ENCODE measurements around the gene VGF.

Gene VGF

DNA sequence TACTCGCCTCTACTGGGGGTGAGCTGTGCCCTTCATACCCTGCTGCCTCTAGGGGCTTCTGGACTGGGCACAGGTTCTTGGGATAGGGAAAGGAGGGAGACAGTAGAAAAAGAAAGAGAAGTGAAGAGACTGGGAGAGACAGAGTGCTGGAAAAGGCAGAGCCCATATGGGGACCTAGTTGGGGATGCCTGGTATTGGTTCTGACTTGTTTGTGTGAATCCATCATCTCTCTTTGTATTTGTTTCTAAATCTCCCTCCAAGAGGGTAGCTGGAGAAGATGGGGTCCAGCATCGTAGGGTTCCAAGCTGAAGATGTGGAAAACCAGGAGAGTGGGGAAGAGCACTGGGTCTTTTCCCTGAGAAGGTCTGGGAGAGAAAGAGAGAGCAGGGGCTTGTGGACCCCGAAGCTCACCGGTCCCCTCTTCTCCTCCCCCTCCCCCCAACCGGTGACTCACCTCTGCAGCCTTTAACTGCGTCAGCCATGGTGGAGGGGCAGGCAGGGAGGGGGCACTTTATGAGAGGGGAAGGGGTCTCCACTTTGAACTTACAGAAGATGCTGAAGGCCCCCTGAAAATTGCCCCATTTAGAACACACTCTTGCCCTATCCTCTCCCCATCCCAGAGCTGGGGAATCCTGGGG is 3.2 kb upstream of the VGF start:
- peaks cover 25% of the 10 kb centered on the region for H3K4me1 ChIP-seq (ENCODE audit: insufficient read depth, insufficient read length)
- H3K4me3 ChIP-seq (ENCODE audit: insufficient read length, low read depth): no peak overlapping the region
- H3K27me3 ChIP-seq (ENCODE audit: insufficient read depth, insufficient read length): peaks cover 72% of the 10 kb centered on the region
- TF ChIP-seq SUZ12 (IDR thresholded peaks at IDR 0.05; ENCODE audit: extremely low read depth, insufficient read depth, insufficient read length): no peak
- no peak for TF ChIP-seq YY1 (IDR thresholded peaks at IDR 0.05; ENCODE audit: insufficient read depth, insufficient read length)
- TF ChIP-seq ZNF274 (IDR thresholded peaks at IDR 0.05; ENCODE audit: low read depth, low read length): no peak
- peak overlapping the region; percentile 11 for H3K9ac ChIP-seq (ENCODE audit: insufficient read length, low read depth)
- no peaks in the 10 kb centered on the region for H3K36me3 ChIP-seq (ENCODE audit: insufficient read depth, insufficient read length, low read length)
- H3K9me3 ChIP-seq (ENCODE audit: insufficient read depth, low read length): no peaks in the 10 kb centered on the region
- DNase-seq (ENCODE audit: low read depth, low spot score): no peak

DNA sequence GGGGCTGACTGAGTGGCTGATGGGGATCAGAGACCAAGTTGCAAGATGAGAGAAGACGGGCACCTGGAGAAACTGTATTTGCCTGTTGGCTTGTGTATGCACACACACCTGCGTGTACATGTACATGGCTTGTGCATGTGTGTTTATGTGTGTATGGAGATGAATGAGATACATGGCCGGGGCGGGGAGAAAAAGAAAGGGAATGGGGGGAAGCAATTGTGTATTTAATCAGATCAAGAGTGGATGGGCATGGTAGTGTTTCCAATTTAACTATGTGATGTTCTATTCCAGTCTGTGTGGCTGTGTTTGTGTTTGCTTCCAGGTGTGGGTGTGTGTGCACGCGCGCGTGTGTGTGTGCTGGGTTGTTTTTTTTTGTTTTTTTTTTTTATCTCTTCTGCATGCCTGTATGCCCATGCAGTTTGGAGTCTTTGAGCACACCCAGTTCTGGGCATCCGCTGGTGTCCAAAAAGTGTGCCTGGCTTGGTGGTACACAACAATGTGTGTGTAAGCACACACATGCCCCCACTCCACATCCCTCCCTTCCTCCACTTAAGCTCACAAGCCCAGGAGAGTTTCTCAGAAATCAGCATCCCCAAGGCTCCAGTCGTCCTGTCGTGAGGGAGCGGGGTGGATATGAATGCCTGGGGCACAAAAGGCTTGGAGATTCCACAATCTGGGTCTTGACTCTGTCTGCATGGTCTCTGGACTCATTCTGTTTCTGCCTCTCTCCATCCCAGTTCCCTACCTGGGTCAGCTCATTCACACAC is 2.5 kb upstream of the VGF start:
- Histone ChIP-seq H3K9ac (ENCODE audit: insufficient read length, low read depth) (peak overlapping the region; percentile 11), H3K27me3 (ENCODE audit: insufficient read depth, insufficient read length) (peaks cover 65% of the 10 kb centered on the region), H3K4me1 (ENCODE audit: insufficient read depth, insufficient read length) (peaks cover 23% of the 10 kb centered on the region), H3K4me3 (ENCODE audit: insufficient read length, low read depth) (peak overlapping the region; percentile 32), H3K36me3 (ENCODE audit: insufficient read depth, insufficient read length, low read length) (no peaks in the 10 kb centered on the region), H3K9me3 (ENCODE audit: insufficient read depth, low read length) (no peaks in the 10 kb centered on the region)
- TF ChIP-seq SUZ12 (IDR thresholded peaks at IDR 0.05; ENCODE audit: extremely low read depth, insufficient read depth, insufficient read length) (no peak), YY1 (IDR thresholded peaks at IDR 0.05; ENCODE audit: insufficient read depth, insufficient read length) (no peak), ZNF274 (IDR thresholded peaks at IDR 0.05; ENCODE audit: low read depth, low read length) (no peak)
- DNase-seq (ENCODE audit: low read depth, low spot score): no peak

DNA sequence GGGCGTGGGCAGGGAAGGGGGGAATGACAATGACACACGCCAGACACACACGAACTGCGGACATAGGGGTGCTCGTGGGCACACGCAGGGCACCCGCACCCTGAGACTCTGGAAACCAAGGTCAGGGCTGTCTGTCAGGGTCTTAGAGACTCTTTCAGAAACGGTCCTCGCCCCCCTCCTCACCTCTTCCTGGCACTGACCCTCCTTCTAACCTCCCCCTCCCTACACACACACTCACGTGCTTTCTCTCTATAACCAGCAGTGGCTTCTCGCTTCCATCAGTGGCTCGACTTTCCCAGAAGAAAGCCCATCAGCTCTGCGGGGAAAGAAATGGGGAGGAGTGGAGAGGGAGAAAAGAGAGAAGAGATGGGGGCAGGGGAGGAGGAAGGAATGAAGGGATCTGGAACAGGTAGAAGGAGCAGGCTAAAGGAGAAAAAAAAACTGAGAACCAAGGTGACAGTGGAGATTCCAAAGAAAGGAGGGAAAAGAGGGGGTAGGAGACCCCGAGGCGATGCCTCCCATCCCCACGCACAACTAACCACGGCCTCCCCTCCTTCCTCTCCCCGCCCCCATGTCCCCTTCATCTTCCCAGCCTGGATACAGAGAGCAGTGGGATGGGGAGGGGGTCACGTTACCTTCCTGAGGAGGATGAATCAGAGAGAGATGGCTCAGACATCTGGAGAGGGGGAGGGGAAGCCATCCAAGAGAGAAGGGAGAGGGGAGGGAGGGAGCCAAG is 1.7 kb upstream of the VGF start:
- DNase-seq (ENCODE audit: low read depth, low spot score): peak; percentile 85
- Histone ChIP-seq H3K9ac (ENCODE audit: insufficient read length, low read depth) (peak overlapping the region; percentile 6), H3K9me3 (ENCODE audit: insufficient read depth, low read length) (no peaks in the 10 kb centered on the region), H3K36me3 (ENCODE audit: insufficient read depth, insufficient read length, low read length) (no peaks in the 10 kb centered on the region), H3K27me3 (ENCODE audit: insufficient read depth, insufficient read length) (peaks cover 58% of the 10 kb centered on the region), H3K4me3 (ENCODE audit: insufficient read length, low read depth) (peak overlapping the region; percentile 34), H3K4me1 (ENCODE audit: insufficient read depth, insufficient read length) (peaks cover 15% of the 10 kb centered on the region)
- no peak for TF ChIP-seq YY1 (IDR thresholded peaks at IDR 0.05; ENCODE audit: insufficient read depth, insufficient read length)
- no peak for TF ChIP-seq SUZ12 (IDR thresholded peaks at IDR 0.05; ENCODE audit: extremely low read depth, insufficient read depth, insufficient read length)
- TF ChIP-seq ZNF274 (IDR thresholded peaks at IDR 0.05; ENCODE audit: low read depth, low read length): no peak

DNA sequence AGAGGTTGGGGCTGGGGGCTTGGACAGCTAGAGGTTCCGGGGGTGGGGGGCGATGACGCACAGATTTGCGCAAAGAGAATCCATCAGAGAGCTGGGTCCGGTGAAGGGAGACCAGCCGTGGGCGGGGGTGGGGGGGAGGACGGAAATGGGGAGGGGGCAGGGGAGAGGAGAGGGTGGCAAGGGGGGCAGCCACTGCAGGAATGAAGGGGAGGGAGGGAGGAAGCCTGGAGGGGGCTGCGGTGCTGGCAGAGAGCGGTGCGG is 1.2 kb upstream of the VGF start:
- peak overlapping the region; percentile 6 for H3K9ac ChIP-seq (ENCODE audit: insufficient read length, low read depth)
- DNase-seq (ENCODE audit: low read depth, low spot score): no peak
- peaks cover 53% of the 10 kb centered on the region for H3K27me3 ChIP-seq (ENCODE audit: insufficient read depth, insufficient read length)
- TF ChIP-seq ZNF274 (IDR thresholded peaks at IDR 0.05; ENCODE audit: low read depth, low read length): no peak
- TF ChIP-seq SUZ12 (IDR thresholded peaks at IDR 0.05; ENCODE audit: extremely low read depth, insufficient read depth, insufficient read length): no peak
- TF ChIP-seq YY1 (IDR thresholded peaks at IDR 0.05; ENCODE audit: insufficient read depth, insufficient read length): no peak
- no peaks in the 10 kb centered on the region for H3K36me3 ChIP-seq (ENCODE audit: insufficient read depth, insufficient read length, low read length)
- H3K9me3 ChIP-seq (ENCODE audit: insufficient read depth, low read length): no peaks in the 10 kb centered on the region
- peaks cover 14% of the 10 kb centered on the region for H3K4me1 ChIP-seq (ENCODE audit: insufficient read depth, insufficient read length)
- H3K4me3 ChIP-seq (ENCODE audit: insufficient read length, low read depth): peak overlapping the region; percentile 34

DNA sequence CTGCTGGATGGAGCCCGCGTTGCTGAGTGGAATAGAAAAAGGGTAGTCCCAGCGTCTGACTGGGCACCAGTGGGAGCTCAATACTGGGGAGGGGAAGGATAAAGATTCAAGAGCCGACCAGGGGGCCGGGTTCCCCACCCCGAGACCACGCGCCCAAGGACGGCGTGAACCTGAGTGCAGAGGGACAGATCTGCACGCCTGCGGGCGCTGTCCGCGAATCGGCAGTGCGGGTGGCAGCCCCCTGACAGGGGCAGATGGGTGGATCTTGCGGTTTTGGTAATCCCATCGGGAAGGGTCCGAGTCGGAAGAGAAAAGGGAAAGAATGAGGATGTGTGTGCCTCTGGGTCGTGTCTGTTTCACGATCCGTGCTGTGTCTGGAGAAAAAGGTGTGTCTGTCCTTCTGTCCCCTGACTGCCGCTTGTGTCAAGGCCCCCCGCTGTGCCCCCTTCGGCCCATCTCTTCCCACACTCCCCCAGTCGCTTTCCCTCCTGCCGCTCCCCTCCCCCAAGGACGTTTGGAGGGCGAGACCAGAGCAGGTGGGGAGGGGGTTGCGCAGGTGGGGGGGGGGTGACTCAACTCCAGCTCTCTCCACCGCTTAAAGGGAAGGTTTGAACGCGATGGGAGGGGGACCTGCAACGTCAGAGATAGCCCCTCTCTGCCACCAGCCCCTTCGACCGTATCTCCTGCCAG is 734 bp upstream of the VGF start:
- H3K4me1 ChIP-seq (ENCODE audit: insufficient read depth, insufficient read length): peaks cover 11% of the 10 kb centered on the region

DNA sequence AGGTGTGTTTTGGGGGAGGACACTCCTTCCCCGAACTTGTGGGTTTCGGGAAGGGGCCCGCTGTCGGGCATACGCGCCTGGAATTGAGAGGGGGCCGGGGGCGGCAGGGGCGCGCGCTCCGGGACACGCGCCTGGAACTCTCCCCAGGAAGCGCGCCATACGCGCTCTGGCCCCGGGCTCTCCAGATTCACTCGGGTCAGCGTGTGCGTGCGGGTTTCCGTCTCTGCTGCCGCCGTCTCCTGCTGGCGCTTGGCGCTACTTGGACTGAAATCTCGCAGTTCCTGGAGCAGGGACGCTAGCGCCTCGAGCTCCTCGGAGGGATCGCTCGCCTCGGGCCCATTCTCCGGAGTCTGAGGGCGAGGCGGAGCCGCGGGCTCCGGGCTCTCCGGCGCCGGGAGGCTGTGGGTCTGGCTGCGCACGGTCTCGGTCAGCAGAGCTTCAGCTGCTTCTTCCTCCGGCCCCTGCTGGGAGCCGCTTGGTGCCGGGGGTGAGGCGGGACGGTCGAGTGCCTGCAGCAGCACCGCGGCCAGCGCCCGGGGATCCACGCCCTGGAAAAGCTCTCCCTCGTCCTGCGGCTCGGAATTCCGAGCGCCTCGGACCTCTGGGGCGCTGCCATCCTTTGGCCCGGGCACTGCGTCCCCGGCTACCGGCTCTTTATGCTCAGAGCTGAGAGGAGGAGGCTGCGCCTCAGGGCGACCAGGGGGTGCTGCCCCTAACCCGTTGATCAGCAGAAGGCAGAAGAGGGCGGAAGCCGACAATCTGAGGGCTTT is 1.1 kb downstream of the VGF start:
- H3K36me3 ChIP-seq (ENCODE audit: insufficient read depth, insufficient read length, low read length): peaks cover 11% of the 10 kb centered on the region
- H3K27me3 ChIP-seq (ENCODE audit: insufficient read depth, insufficient read length): peaks cover 30% of the 10 kb centered on the region
- no peak for DNase-seq (ENCODE audit: low read depth, low spot score)
- TF ChIP-seq ZNF274 (IDR thresholded peaks at IDR 0.05; ENCODE audit: low read depth, low read length): no peak
- TF ChIP-seq SUZ12 (IDR thresholded peaks at IDR 0.05; ENCODE audit: extremely low read depth, insufficient read depth, insufficient read length): no peak
- no peak for TF ChIP-seq YY1 (IDR thresholded peaks at IDR 0.05; ENCODE audit: insufficient read depth, insufficient read length)
- H3K9me3 ChIP-seq (ENCODE audit: insufficient read depth, low read length): no peaks in the 10 kb centered on the region
- H3K4me1 ChIP-seq (ENCODE audit: insufficient read depth, insufficient read length): peaks cover 15% of the 10 kb centered on the region
- peak overlapping the region; percentile 85 for H3K9ac ChIP-seq (ENCODE audit: insufficient read length, low read depth)
- peak overlapping the region; percentile 66 for H3K4me3 ChIP-seq (ENCODE audit: insufficient read length, low read depth)

More for the DNA sequence above, 734 bp upstream of the VGF start:
- DNase-seq (ENCODE audit: low read depth, low spot score): no peak
- no peaks in the 10 kb centered on the region for H3K9me3 ChIP-seq (ENCODE audit: insufficient read depth, low read length)
- peak overlapping the region; percentile 61 for H3K9ac ChIP-seq (ENCODE audit: insufficient read length, low read depth)
- no peak for TF ChIP-seq SUZ12 (IDR thresholded peaks at IDR 0.05; ENCODE audit: extremely low read depth, insufficient read depth, insufficient read length)
- no peak for TF ChIP-seq YY1 (IDR thresholded peaks at IDR 0.05; ENCODE audit: insufficient read depth, insufficient read length)
- TF ChIP-seq ZNF274 (IDR thresholded peaks at IDR 0.05; ENCODE audit: low read depth, low read length): no peak
- no peaks in the 10 kb centered on the region for H3K36me3 ChIP-seq (ENCODE audit: insufficient read depth, insufficient read length, low read length)
- peak overlapping the region; percentile 49 for H3K4me3 ChIP-seq (ENCODE audit: insufficient read length, low read depth)
- H3K27me3 ChIP-seq (ENCODE audit: insufficient read depth, insufficient read length): peaks cover 48% of the 10 kb centered on the region

Data from NT2/D1 (cell line).